Measurements from ENCODE around the gene FCSK. TPM values are rescaled to one million over a fixed set of nuclear protein-coding genes. Genes with fewer than 3 reads are reported as not detected.

Gene FCSK
- total RNA-seq, 2 donors from 2014 or later: 31.3 to 38.8 TPM

DNA sequence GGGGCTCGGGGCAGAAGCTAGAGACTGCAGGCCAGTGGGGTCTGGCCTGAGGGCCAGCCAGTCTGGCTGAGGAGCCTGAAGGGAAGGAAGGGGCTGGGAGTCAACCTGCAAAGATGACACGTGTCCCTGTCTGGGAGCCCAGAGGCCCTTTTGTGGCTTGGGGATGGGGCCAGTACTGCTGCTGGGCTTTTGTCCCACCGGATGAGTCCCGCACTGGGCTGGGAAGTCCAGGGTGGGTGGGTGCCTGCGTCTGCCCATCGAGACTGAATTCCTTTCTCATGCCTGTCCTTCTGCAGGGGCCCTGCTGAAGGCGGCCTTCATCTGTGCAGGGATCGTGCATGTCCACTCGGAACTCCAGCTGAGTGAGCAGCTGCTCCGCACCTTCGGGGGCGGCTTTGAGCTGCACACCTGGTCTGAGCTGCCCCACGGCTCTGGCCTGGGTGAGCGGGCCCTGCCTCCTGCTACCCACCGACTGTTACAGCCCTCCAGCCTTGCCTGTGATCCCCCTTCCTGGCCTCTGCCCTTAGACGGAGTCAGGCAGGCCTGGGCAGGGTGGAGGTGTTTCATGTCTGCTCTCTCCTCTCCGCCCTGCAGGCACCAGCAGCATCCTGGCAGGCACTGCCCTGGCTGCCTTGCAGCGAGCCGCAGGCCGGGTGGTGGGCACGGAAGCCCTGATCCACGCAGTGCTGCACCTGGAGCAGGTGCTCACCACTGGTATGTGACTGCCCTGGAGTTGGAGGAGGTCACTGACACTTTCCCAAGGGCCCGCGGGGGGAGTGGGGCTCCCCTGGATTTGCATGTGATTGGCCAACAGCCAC is 20.9 kb downstream of the FCSK start:
- no peaks in the 10 kb centered on the region for H3K36me3 ChIP-seq

GRCh38 chr16:70476272-70477020 is 22.1 kb downstream of the FCSK start:
- H3K4me3 ChIP-seq: no peak overlapping the region
- no peaks in the 10 kb centered on the region for H3K4me1 ChIP-seq
- intact Hi-C loops (cut with DNase I): no loop called here
- DNase-seq: no peak
- H3K36me3 ChIP-seq: no peaks in the 10 kb centered on the region
- peak overlapping the region; percentile 2 to 26 for H3K9ac ChIP-seq (ENCODE audit: low read depth in 2 of 2, low read length in 2 of 2)
- H3K9me3 ChIP-seq: no peaks in the 10 kb centered on the region
- no peak overlapping the region for H3K27ac ChIP-seq
- TF ChIP-seq, protein P1, sequence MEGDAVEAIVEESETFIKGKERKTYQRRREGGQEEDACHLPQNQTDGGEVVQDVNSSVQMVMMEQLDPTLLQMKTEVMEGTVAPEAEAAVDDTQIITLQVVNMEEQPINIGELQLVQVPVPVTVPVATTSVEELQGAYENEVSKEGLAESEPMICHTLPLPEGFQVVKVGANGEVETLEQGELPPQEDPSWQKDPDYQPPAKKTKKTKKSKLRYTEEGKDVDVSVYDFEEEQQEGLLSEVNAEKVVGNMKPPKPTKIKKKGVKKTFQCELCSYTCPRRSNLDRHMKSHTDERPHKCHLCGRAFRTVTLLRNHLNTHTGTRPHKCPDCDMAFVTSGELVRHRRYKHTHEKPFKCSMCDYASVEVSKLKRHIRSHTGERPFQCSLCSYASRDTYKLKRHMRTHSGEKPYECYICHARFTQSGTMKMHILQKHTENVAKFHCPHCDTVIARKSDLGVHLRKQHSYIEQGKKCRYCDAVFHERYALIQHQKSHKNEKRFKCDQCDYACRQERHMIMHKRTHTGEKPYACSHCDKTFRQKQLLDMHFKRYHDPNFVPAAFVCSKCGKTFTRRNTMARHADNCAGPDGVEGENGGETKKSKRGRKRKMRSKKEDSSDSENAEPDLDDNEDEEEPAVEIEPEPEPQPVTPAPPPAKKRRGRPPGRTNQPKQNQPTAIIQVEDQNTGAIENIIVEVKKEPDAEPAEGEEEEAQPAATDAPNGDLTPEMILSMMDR (IDR thresholded peaks at IDR 0.05): no peak
- H3K27me3 ChIP-seq: no peaks in the 10 kb centered on the region

More for the DNA sequence above, 20.9 kb downstream of the FCSK start:
- Histone ChIP-seq H3K27ac (no peak overlapping the region), H3K9ac (ENCODE audit: low read depth in 2 of 2, low read length in 2 of 2) (no peak overlapping the region), H3K27me3 (no peaks in the 10 kb centered on the region), H3K9me3 (no peaks in the 10 kb centered on the region), H3K4me3 (no peak overlapping the region), H3K4me1 (no peaks in the 10 kb centered on the region)
- no peak for DNase-seq
- intact Hi-C loops (cut with DNase I): no loop called here
- TF ChIP-seq, protein P1 (IDR thresholded peaks at IDR 0.05): no peak

- Histone ChIP-seq H3K4me1 (no peaks in the 10 kb centered on the region), H3K27me3 (no peaks in the 10 kb centered on the region), H3K27ac (no peak overlapping the region), H3K9ac (ENCODE audit: low read depth in 2 of 2, low read length in 2 of 2) (no peak overlapping the region), H3K36me3 (no peaks in the 10 kb centered on the region), H3K9me3 (no peaks in the 10 kb centered on the region), H3K4me3 (no peak overlapping the region)
- DNase-seq: no peak
- TF ChIP-seq, protein P1 (IDR thresholded peaks at IDR 0.05): no peak
- intact Hi-C loops (cut with DNase I): no loop called here
Measured at GRCh38 chr16:70478169-70478568, 23.8 kb downstream of the FCSK start.

DNA sequence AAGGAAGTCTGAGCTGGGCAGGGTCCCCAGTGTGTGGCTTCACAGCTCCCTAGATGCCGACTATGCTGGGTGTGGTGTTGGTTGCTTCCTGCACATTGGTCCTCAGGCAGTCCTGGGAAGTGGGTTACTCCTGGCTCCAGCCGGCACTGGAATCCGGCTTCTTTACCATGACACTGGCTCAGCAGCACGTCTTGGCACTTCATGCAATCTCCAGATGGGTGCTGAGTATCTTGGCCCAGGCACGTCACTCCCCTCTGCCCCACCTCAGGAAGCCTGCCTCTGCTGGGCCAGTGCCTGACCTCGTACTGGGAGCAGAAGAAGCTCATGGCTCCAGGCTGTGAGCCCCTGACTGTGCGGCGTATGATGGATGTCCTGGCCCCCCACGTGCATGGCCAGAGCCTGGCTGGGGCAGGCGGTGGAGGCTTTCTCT is 24.5 kb downstream of the FCSK start:
- TF ChIP-seq, protein P1 (IDR thresholded peaks at IDR 0.05): no peak
- no peak for DNase-seq
- Histone ChIP-seq H3K27ac (no peak overlapping the region), H3K4me3 (no peak overlapping the region), H3K4me1 (no peaks in the 10 kb centered on the region), H3K9me3 (no peaks in the 10 kb centered on the region), H3K27me3 (no peaks in the 10 kb centered on the region), H3K9ac (ENCODE audit: low read depth in 2 of 2, low read length in 2 of 2) (no peak overlapping the region), H3K36me3 (no peaks in the 10 kb centered on the region)
- intact Hi-C loops (cut with DNase I): no loop called here

- TF ChIP-seq, protein P1 (IDR thresholded peaks at IDR 0.05): no peak
- peaks cover 6% of the 10 kb centered on the region for H3K36me3 ChIP-seq
- H3K9ac ChIP-seq (ENCODE audit: low read depth in 2 of 2, low read length in 2 of 2): no peak overlapping the region
- H3K27ac ChIP-seq: no peak overlapping the region
- intact Hi-C loops (cut with DNase I): no loop called here
- H3K4me3 ChIP-seq: no peak overlapping the region
- DNase-seq: no peak
- no peaks in the 10 kb centered on the region for H3K27me3 ChIP-seq
- H3K4me1 ChIP-seq: no peaks in the 10 kb centered on the region
- H3K9me3 ChIP-seq: no peaks in the 10 kb centered on the region
Measured at GRCh38 chr16:70480127-70481105, 26.0 kb downstream of the FCSK start.
